Keratinocyte (primary cell): ENCODE results near the gene GATAD2B.

ENCODE experiments used
- EZH2 ChIP-seq: IDR thresholded peaks from one replicate; pipeline ENCODE4 v1.6.1; 2012; ENCODE audit warnings: inconsistent platforms, mild to moderate bottlenecking, low read length, moderate library complexity
- TF ChIP-seq, protein P1 (sequence below), 3 experiments: IDR thresholded peaks in 1 of 3; conservative IDR thresholded peaks in 1 of 3; optimal IDR thresholded peaks in 1 of 3; 2 replicates in 2 of 3; 3 replicates in 1 of 3; pipeline versions ENCODE3 to v1.5.1; 2011; ENCODE audit warnings: low read length in 3 of 3, mild to moderate bottlenecking in 3 of 3, moderate library complexity in 2 of 3, control low read depth in 1 of 3, inconsistent platforms in 1 of 3; ENCODE audit not compliant: insufficient read depth in 2 of 3; ENCODE audit errors: extremely low read depth in 1 of 3

- TF ChIP-seq, protein P1, sequence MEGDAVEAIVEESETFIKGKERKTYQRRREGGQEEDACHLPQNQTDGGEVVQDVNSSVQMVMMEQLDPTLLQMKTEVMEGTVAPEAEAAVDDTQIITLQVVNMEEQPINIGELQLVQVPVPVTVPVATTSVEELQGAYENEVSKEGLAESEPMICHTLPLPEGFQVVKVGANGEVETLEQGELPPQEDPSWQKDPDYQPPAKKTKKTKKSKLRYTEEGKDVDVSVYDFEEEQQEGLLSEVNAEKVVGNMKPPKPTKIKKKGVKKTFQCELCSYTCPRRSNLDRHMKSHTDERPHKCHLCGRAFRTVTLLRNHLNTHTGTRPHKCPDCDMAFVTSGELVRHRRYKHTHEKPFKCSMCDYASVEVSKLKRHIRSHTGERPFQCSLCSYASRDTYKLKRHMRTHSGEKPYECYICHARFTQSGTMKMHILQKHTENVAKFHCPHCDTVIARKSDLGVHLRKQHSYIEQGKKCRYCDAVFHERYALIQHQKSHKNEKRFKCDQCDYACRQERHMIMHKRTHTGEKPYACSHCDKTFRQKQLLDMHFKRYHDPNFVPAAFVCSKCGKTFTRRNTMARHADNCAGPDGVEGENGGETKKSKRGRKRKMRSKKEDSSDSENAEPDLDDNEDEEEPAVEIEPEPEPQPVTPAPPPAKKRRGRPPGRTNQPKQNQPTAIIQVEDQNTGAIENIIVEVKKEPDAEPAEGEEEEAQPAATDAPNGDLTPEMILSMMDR (optimal IDR thresholded peaks at IDR 0.05 in 1 of 3, IDR thresholded peaks at IDR 0.05 in 1 of 3, conservative IDR thresholded peaks at IDR 0.05 in 1 of 3; ENCODE audit: extremely low read depth in 1 of 3, insufficient read depth in 2 of 3, low read length in 3 of 3) = no peak
- no peak for TF ChIP-seq EZH2
These were observed 15.6 kb downstream of the GATAD2B start for GRCh38 chr1:153907134-153907533.
